Loucy (cell line): Measurements from ENCODE around the gene SPRR5.

Source experiments
- H2AFZ ChIP-seq: fragments of 200-600 bp; sonication (generic); 2 replicates; pipeline ENCODE4 v1.6.0; 2016; ENCODE audit warnings: antibody characterized with exemption, mild to moderate bottlenecking, low read length, moderate library complexity
- H3F3A ChIP-seq: fragments of 200-600 bp; 2 replicates; pipeline ENCODE4 v1.6.0; 2016; ENCODE audit warnings: antibody characterized with exemption, low read depth, mild to moderate bottlenecking
- H3K27me3 ChIP-seq: fragments of 200-600 bp; sonication (generic); 2 replicates; pipeline ENCODE4 v1.6.1; 2014; ENCODE audit warnings: low read length, mild to moderate bottlenecking; ENCODE audit not compliant: insufficient read depth, poor library complexity, severe bottlenecking
- H3K36me3 ChIP-seq: fragments of 200-600 bp; sonication (generic); 2 replicates; pipeline ENCODE4 v1.6.1; 2016; ENCODE audit warnings: low read length; ENCODE audit not compliant: insufficient read depth
- H3K4me1 ChIP-seq: fragments of 200-600 bp; sonication (generic); 2 replicates; pipeline ENCODE4 v1.5.1; 2014; ENCODE audit warnings: low read length, mild to moderate bottlenecking; ENCODE audit not compliant: insufficient read depth, poor library complexity, severe bottlenecking
- H3K4me2 ChIP-seq: fragments of 200-600 bp; sonication (generic); 2 replicates; pipeline ENCODE4 v1.6.0; 2014; ENCODE audit warnings: antibody characterized with exemption, low read length, low read depth, mild to moderate bottlenecking; ENCODE audit not compliant: poor library complexity, severe bottlenecking
- H3K4me3 ChIP-seq: fragments of 200-600 bp; sonication (generic); 2 replicates; pipeline ENCODE4 v1.5.1; 2014; ENCODE audit warnings: low read length, mild to moderate bottlenecking, mixed read lengths; ENCODE audit not compliant: poor library complexity, severe bottlenecking
- H3K79me2 ChIP-seq: fragments of 200-600 bp; sonication (generic); 2 replicates; pipeline ENCODE4 v1.6.1; 2014; ENCODE audit warnings: low read length; ENCODE audit not compliant: insufficient read depth
- H3K9ac ChIP-seq: fragments of 200-600 bp; sonication (generic); 2 replicates; pipeline ENCODE4 v1.6.0; 2014; ENCODE audit warnings: mild to moderate bottlenecking, low read depth, low read length, moderate library complexity; ENCODE audit not compliant: poor library complexity, severe bottlenecking
- H3K9me2 ChIP-seq: fragments of 200-600 bp; sonication (generic); replicated peaks from 2 replicates; pipeline ENCODE4 v1.6.1; 2016; ENCODE audit warnings: low read depth, low read length, mixed read lengths
- H3K9me3 ChIP-seq: fragments of 200-600 bp; sonication (generic); 2 replicates; pipeline ENCODE4 v1.6.1; 2014; ENCODE audit warnings: mild to moderate bottlenecking, antibody characterized with exemption, low read length, low read depth; ENCODE audit not compliant: insufficient read depth
- H4K20me1 ChIP-seq: fragments of 200-600 bp; sonication (generic); 2 replicates; pipeline ENCODE4 v1.6.0; 2014; ENCODE audit warnings: antibody characterized with exemption, low read length, mild to moderate bottlenecking; ENCODE audit not compliant: insufficient read depth, poor library complexity, severe bottlenecking
- CTCF ChIP-seq: fragments of 200-600 bp; sonication (generic); conservative IDR thresholded peaks from 2 replicates; pipeline ENCODE4 v1.5.1; 2014; ENCODE audit warnings: mild to moderate bottlenecking, antibody characterized with exemption, low read length
- EZH2phosphoT487 ChIP-seq: fragments of 200-600 bp; IDR thresholded peaks from 2 replicates; pipeline ENCODE4 v1.6.1; 2018; ENCODE audit warnings: antibody characterized with exemption, mild to moderate bottlenecking, moderate library complexity, borderline replicate concordance

The SPRR5 gene

GRCh38 chr1:152998476-152998875 lies 51.5 kb downstream of the SPRR5 start:
- no peaks in the 10 kb centered on the region for H3F3A ChIP-seq
- H4K20me1 ChIP-seq: no peaks in the 10 kb centered on the region
- TF ChIP-seq CTCF (no peak), EZH2phosphoT487 (no peak)
- no peaks in the 10 kb centered on the region for H3K9me2 ChIP-seq
- no peaks in the 10 kb centered on the region for H3K27me3 ChIP-seq
- H3K9me3 ChIP-seq: no peaks in the 10 kb centered on the region
- no peaks in the 10 kb centered on the region for H3K79me2 ChIP-seq
- no peak overlapping the region for H2AFZ ChIP-seq
- H3K4me2 ChIP-seq: no peak overlapping the region
- H3K4me3 ChIP-seq: no peak overlapping the region
- no peaks in the 10 kb centered on the region for H3K4me1 ChIP-seq
- H3K9ac ChIP-seq: no peak overlapping the region
- H3K36me3 ChIP-seq: no peaks in the 10 kb centered on the region
